Measurements from ENCODE around the gene EIF4G1.

The EIF4G1 gene

GRCh38 chr3:184352149-184352785 lies 37.9 kb downstream of the EIF4G1 start:
- DNase-seq: no peak

GRCh38 chr3:184352897-184353545 lies 38.6 kb downstream of the EIF4G1 start:
- no peak for DNase-seq

- DNase-seq: no peak
Observed at GRCh38 chr3:184353546-184353941, 39.1 kb downstream of the EIF4G1 start.

GRCh38 chr3:184354121-184354728 lies 39.8 kb downstream of the EIF4G1 start:
- peak; percentile 72 for DNase-seq

GRCh38 chr3:184354754-184355153 lies 40.3 kb downstream of the EIF4G1 start:
- DNase-seq: no peak

- DNase-seq: no peak
Observed at GRCh38 chr3:184355261-184356040, 41.0 kb downstream of the EIF4G1 start.

GRCh38 chr3:184357248-184358123 lies 43.1 kb downstream of the EIF4G1 start:
- DNase-seq: no peak

- DNase-seq: no peak
Observed at GRCh38 chr3:184358124-184358767, 43.8 kb downstream of the EIF4G1 start.

- DNase-seq: no peak
Observed at GRCh38 chr3:184358921-184359350, 44.5 kb downstream of the EIF4G1 start.

GRCh38 chr3:184359610-184360009 lies 45.2 kb downstream of the EIF4G1 start:
- no peak for DNase-seq

GRCh38 chr3:184360070-184360928 lies 45.9 kb downstream of the EIF4G1 start:
- DNase-seq: no peak

GRCh38 chr3:184360929-184361531 lies 46.6 kb downstream of the EIF4G1 start:
- peak; percentile 16 for DNase-seq

GRCh38 chr3:184361532-184361931 lies 47.1 kb downstream of the EIF4G1 start, which contains the start of the genes CLCN2 and POLR2H:
CLCN2 (minus strand) TSS chr3:184361605; CDS start chr3:184361479, 126 bp downstream.
POLR2H (plus strand) TSS chr3:184361710; CDS start chr3:184363493, 1,783 bp downstream.
- DNase-seq: peak; percentile 76

GRCh38 chr3:184361932-184362667 lies 47.7 kb downstream of the EIF4G1 start:
- DNase-seq: peak; percentile 82

GRCh38 chr3:184362668-184363546 lies 48.5 kb downstream of the EIF4G1 start:
- peak; percentile 99 for DNase-seq

GRCh38 chr3:184366619-184367289 lies 52.3 kb downstream of the EIF4G1 start:
- DNase-seq: no peak

- no peak for DNase-seq
Observed at GRCh38 chr3:184368116-184368515, 53.7 kb downstream of the EIF4G1 start.
